Epithelial cell of prostate (primary cell): Measurements from ENCODE around the gene PTPRN.

Experiments used
- DNase-seq: peaks from one replicate; pipeline ENCODE4 v3.0.0-alpha.2; 2011; ENCODE audit warnings: low read depth, low spot score
- H3K27ac ChIP-seq: fragments of 450-650 bp; 2 replicates; pipeline ENCODE4 v1.5.1; 2017; ENCODE audit warnings: mild to moderate bottlenecking

Gene PTPRN

DNA sequence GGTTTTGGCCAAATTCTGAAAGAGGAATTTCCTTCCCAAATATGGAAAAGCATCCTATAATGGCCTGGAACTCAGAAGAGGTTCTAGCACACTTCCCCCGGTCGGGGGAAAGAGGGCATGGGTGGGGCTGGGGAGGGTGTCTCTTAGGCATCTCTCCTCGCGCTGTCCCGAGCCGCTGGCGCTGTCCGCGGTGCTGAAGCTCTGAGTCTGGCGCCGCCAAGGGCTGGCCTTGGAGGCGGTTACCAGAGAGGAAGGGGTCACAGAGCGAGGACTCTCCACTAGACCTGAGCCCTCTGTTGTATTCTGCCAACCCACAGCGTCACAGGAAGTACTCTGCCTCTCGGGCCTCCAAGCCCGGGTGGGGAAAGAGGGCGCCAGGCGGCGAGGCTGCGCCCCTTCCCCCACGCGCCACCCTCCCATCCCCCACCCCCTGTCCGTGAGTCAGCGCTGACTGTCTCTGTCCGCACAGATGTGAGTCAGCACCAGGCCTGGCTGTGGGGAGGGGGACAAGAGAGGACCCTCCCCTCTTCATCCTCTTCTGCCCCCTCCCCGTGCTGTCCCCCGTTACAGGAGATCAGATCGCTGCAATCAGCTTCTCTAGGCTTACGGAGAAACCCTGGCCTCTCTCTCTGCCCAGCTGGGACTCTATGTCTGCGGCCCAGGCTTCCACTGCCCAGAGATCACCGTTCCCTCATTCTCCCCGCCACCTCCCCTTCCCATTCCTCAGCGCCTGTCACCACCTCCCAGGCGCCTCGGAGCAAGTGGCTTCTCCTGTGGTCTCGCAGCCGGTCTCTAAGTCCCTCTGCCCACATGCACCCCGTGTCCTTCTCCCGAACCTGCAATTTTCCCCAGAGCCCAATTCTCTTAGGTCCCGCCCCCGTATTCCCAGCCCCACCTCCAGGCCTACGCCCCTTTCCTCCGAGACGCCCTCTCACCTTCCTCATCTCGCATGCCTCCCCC is 779 bp downstream of the PTPRN start:
- H3K27ac ChIP-seq = no peak overlapping the region
- no peak for DNase-seq

- no peak overlapping the region for H3K27ac ChIP-seq
Observed at GRCh38 chr2:219306047-219306446, 3.2 kb downstream of the PTPRN start.

DNA sequence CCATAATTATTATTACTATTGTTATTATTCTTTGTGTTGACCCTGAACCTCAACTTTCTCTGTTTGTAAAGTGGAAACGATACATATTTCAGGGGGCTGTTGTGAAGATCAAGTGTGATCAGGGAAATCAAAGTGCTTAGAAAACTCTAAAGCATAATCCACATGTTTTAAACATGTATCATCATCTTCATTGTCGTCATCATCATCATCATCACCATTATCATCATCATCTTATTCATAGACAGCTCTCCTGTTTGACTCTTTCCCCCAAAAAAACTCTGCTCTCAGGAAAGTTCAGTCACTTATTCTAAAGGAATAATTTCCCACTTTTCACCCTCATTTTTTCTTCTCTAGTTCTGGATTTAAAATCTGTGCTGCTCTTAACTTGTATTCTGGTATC is 5.0 kb downstream of the PTPRN start:
- no peak for DNase-seq
- H3K27ac ChIP-seq = no peak overlapping the region

More at GRCh38 chr2:219306047-219306446, 3.2 kb downstream of the PTPRN start:
- DNase-seq = no peak

DNA sequence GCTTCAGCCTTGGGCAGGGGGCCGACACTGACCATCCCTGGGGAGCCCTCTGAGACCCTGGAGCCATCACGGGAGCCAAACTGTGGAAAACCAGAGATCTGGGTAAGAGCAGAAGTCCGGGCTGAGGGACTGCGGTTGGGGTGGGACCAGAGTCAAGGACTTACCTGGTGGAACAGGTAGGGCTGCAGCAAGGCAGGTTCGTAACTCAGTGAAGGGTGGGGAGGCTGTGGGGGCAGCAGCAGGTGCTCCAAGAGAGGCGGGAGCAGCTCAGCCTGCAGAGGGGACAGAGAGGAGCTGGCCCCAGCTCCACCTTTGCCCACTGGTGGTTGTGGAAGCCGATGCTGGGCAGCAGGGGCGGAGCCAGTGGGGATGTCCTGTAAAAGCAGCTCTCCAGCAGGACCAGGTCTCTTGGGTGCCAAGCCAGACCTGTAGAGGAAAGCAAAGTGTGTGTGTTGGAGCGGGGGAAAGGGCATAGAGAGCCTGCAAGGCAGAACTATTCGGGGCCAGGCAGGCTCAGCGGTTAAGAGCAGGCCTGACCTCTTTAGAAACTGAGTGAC is 6.7 kb downstream of the PTPRN start:
- H3K27ac ChIP-seq = no peak overlapping the region
- no peak for DNase-seq

GRCh38 chr2:219300022-219300421 is 9.2 kb downstream of the PTPRN start:
- DNase-seq = no peak
- no peak overlapping the region for H3K27ac ChIP-seq

DNA sequence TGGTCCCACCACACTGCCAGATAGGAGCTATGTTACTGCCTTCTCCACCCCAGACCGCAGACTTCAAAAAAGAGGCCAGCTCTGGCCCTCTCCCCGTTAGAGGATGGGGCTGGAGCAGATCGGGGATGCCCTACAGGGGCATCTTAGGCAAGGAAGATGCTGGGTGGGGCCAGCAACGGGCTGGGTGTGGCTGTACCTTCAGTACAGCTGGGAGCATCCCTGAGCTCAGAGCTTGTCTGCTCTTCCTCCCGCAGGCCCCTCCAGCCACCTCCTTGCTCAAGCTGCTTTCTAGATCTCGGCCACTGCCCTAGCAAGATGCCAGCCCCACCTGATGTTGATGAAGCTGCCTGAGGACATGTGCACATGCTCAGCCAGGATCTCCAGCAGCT is 9.8 kb downstream of the PTPRN start:
- no peak overlapping the region for H3K27ac ChIP-seq
- DNase-seq = no peak

GRCh38 chr2:219298759-219299371 is 10.3 kb downstream of the PTPRN start:
- H3K27ac ChIP-seq = no peak overlapping the region
- DNase-seq = no peak

GRCh38 chr2:219297766-219298456 is 11.3 kb downstream of the PTPRN start:
- H3K27ac ChIP-seq = no peak overlapping the region
- no peak for DNase-seq

DNA sequence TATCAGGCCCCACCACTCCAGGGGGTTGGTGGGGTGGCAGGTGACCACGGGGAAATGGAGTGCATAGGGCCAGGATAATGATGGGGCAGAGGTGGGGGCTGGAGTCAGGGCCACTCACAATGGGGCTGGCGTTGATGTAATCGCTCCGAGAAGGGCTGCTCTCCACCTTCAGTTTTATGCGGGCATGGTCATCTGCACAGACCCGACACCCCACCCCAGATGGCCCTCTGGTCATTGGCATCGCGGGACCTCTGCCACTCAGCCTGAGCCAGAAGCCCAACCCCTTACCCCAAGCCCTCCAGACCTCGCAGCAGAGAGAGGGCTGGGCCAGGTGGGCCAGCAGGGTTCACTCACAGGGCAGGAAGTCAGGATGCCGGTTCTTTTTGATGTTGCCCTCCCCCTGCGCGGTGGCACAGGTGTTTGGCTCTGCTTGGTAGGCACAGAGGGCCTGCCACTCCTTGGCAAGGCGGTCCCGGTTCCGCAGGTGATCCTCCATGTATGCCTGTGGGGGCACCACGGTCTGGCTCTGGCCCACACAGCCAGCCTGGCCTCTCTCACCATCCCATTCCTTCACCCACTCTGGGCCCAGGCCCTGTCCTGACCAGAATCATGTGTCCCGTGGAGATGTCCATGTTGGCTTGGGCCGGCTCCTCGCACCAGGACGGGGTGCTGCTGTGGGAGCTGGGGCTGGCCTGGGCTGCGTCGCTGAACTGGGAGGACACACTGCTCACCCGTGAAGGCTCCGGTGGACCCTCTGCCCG is 12.4 kb downstream of the PTPRN start:
- H3K27ac ChIP-seq = no peak overlapping the region
- DNase-seq = no peak

DNA sequence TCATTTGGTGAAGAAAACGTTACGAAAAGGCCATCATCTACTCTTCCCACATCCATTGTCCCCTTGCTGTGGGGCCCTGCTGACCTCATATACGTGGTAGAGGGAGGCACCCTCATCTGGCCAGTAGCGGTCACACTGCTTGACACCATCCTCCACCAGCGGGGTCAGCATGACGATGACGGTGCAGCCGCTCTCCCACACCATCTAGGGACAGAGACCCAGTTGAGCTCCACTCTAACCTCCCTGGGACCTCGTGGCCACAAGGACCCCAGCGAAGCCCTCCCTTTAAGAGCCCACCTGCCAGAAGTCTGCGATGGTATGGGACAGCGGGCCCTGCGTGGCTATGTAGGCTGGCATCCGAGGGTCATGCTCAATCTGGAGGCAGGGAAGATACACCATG is 13.1 kb downstream of the PTPRN start:
- H3K27ac ChIP-seq = no peak overlapping the region
- DNase-seq = no peak

DNA sequence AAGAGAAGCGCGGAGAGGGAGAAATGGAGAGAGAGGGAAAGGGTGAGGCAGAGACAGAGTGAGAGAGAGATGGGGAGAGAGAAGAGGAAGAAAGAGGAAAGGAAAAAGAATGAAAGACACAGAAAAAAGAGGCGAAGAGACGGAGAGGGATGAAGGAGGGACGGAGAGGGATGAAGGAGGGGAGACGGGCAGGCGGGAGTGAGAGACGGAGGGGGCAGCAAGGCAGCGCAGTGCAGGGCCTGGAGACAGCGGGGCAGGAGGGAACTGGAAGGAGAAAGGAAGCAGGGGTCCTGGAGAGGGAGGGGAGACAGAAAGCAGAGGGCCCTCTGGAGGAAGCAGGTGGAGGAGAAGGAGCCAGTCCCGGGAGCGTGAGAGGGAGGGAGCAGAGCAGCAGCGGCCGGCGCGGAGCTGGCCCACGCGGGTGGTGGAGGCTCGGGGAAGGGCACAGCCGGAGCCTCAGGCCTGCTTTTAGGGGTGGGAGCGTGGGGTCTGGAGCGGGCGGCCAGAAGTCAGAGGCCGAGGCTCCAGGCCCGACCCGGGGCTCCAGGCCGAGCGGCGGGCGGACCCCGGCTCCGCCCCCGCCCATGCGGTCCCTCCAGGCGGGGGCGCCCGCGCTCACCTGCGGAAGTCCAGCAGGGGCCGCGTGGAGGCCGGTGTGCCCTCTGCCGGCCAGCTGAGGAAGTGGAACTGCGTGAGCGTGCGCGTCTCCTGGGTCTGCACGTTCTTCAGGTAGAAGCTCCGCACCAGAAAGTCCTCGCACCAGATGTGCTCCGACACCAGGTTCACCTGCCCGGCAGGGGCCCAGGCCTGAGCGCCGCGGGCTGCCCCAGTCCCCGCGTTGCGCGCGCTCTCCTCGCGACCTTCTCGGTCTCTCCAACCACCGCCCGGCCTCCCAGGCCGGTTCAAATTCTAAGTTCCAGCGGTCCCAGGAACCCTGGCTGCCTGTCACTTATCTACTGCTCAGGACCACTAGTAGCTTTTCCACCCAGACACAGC is 14.5 kb downstream of the PTPRN start:
- no peak overlapping the region for H3K27ac ChIP-seq
- no peak for DNase-seq

- no peak for DNase-seq
- no peak overlapping the region for H3K27ac ChIP-seq
Observed at GRCh38 chr2:219293736-219294231, 15.4 kb downstream of the PTPRN start.

DNA sequence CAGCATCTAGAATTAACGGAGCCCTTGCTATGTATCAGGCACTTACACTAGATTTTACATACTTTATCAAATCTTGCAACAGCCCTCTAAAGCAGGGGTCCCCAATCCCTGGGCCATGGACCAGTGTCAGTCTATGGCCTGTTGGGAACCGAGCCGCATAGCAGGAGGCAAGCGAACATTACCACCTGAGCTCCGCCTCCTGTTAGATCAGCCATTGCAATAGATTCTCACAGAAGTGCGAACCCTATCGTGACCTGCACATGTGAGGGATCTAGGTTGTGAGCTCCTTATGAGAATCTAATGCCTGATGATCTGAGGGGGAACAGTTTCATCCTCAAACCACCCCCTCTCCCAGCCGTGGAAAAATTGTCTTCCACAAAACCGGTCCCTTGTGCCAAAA is 16.6 kb downstream of the PTPRN start:
- no peak overlapping the region for H3K27ac ChIP-seq
- no peak for DNase-seq

DNA sequence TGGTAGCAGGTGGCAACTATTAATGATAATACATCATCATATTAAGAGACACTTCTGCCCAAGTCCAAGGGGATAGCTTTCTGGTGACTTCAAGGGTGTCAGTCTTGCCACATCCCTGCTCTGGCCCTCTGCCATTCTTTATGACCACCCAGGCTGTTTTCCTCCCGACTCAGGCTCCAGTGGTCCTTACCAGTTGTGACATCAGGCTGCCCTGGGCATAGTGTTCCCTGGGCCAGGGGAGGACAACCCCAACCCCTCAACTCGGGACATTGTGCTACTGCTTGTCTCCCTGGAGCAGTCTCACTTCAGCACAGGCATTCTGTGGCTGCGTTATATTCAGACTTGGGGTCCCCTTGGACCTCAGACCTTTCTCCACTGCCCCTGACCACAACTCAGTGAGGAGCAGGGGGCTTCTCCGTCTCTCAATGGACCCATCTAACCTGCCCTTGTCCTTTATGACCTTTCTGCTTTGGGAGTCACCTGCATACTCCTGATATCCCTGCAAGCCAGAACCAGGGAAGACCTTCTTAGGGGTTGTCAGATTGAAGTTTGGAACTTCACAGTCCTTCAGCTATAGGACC is 17.2 kb downstream of the PTPRN start:
- H3K27ac ChIP-seq = no peak overlapping the region
- DNase-seq = no peak

DNA sequence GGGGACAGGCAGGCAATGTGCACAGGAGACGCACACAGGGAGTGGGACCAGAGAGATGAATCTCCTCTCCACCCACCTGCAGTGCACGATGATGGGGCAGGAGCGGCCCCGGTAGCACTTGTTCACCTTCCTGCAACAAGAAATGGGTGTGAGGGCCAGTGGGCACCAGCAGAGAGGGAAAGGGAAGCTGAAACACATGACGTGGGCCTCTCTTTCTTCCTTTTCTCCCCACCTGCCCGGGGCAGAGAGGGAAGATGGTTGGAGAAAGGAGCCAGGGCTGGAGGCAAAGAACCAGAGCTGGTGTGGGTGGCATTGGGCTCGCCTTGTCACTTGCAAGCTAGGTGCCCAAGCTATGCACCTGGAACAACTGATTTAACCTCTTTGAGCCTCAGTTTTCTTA is 17.8 kb downstream of the PTPRN start:
- no peak overlapping the region for H3K27ac ChIP-seq
- DNase-seq = no peak

GRCh38 chr2:219290381-219291171 is 18.6 kb downstream of the PTPRN start:
- no peak overlapping the region for H3K27ac ChIP-seq
- DNase-seq = no peak

DNA sequence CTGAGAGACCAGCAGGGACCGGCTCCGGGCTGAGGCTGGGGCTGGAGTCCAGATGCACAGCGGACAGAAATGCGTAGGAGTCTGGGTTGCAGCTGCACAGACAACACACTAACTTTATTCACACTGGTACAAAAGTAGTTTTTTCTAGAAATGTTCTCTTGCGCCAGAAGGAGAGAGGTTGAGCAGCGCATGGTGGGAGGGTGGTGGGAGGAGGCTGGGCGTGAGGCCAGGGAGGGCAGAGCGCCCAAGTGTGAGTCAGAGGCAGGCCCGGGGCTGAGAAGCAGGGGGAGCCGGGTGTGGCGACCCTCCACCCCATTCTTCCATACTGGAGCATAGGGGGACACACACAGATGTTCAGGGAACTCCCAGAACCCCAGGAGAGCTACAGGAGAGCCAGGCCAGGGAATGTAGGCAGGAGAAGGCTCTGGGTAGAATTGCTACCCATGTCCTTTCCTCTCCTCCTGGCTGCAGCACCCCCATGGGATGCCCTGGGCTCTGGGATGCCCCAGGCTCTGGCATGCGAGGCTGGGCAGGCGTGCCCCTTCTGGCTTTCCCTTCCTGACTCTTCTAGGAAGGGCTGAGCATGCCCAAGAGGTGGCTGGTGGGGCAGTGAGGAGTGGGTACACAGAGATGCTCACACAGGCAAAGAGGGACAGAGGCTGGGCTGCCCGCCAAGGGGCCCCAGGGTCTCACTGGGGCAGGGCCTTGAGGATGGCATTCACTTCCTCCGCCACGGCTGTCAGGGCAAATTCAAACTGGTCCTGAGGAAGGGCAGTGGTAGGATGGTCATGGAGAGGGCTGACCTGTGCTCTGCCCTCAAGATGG is 19.5 kb downstream of the PTPRN start:
- H3K27ac ChIP-seq = no peak overlapping the region
- no peak for DNase-seq
